ENCODE measurements around the gene SCN9A.

SCN9A gene

DNA sequence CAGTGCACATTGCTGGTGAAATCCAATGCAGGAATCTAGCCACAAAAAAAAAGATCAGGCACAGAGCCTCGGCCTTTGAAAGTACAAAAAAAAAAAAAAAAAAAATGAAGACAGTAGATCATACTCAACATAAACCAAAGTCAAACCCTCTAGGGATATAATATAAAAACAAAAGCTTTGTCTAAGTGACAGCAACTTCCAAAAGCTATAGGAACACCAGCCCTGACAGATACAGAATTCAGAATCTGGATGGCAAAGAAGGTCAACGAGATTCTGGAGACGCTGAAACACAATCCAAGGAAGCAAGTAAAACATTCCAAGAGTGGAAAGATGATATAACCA is 194.0 kb downstream of the SCN9A start:
- DNase-seq (ENCODE audit: low read depth in 2 of 3, low spot score in 2 of 3) = no peak

DNA sequence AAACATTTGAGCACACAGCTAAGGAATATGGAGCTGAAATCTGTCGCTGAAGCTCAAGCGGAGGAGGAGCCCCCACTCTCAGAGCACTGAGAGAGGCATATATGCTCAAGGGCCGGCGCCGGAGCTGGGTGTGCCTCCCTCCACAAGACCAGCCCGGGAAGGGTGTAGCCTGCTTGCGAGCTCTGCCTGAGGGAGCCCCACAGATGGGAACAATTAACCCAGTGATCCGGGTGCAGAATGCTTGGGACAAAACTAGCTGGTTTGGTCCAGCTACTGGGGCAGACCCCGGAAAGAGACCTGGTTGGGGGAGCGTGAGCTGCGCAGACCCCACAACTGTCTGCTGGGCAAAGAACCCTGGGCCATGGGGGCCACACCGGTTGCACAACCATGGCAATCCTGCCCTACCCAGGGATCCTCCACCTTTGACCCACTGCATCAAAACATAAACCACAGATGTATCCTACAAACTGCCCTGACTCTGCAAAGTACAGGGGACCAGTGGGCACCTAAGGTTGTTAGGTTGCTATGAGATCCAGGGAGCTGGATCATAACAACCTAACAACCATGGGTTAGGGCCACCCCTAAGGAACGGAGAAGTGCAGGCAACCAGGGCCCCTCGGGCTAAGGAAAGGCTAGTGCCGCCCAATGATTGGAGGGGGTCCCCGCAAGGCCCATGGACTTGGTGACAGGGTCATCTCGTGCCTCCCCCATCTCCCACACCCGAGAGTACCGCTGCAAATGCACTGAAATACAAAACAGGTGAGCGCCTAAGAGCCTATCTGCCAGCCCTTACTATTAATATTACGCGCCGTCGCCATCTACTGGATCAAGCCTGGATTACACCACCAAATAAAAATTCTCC is 194.6 kb downstream of the SCN9A start:
- DNase-seq (ENCODE audit: low read depth in 2 of 3, low spot score in 2 of 3) = no peak

DNA sequence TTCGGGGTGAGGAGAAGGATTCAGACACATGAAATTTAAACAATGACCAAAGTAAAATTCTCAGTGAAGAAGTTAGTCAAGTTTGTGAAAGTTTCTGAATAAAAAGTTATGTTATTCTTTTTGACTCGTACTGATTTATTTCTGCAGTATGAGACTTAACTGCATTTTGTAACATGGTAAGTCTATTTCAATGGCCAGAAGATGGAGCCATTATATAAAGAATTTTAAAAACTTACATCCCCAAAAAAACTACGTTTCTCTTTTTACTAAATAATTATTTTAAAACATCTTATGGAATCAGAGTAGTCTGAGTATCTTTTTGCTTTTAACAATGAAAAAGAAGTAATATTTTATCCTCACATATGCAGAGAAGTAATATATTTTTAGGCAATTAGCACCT is 196.5 kb downstream of the SCN9A start:
- DNase-seq (ENCODE audit: low read depth in 2 of 3, low spot score in 2 of 3) = no peak

DNA sequence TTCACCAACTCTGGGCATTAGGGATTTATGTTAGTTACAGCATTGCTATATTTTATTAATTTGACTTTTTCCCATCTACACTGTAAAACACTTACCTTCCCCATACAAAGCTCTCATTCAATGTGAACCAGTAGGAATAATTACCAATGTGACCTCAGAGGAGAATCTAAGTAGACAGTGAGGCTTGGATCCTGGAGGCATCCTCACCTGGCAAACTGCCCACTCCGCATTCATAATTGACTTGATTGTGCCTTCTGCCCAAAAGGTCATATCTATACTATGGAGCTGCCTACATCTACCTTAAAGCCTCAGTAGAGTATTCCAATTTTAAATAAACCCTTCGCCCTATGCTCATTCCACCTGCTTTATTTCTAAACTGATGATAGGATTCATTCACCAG is 202.5 kb downstream of the SCN9A start:
- DNase-seq (ENCODE audit: low read depth in 2 of 3, low spot score in 2 of 3) = no peak

DNA sequence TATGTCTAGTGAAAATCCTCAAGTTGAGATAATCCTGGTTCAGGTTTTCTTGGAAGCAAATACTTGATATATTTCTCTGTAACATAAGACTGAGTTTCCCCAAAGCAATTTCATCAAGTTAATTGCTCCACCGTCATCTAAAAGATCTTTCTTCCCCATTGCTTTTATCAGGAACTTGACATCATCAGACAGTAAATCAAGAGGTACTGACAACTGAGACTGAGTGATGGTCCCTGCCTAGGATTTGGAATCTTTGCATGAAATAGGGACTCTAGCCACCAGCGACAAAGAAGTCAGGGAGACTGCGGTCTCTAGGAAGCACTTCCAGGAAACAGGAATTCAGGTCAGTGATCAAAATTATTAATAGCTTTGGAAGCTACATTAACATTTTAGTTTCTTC is 204.5 kb downstream of the SCN9A start:
- DNase-seq (ENCODE audit: low read depth in 2 of 3, low spot score in 2 of 3) = no peak

DNA sequence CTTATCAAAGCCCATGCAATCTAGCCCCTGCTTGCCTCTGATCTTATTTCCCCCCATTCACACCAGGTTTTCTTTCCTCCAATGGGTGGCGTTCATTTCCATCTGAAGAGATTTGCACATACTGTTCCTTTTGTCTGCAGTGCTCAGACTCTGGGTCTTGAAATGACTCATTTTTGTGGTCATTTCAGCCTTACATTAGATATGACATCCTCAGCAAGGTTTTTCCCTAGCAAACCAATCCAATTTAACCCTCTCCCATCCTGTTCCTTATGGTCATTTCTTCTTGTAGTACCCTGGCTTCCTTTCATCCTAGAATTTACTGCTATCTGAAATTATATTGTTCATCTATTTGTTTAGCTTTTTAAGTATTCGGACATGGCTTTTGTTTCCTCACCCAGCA is 205.4 kb downstream of the SCN9A start:
- no peak for DNase-seq (ENCODE audit: low read depth in 2 of 3, low spot score in 2 of 3)

DNA sequence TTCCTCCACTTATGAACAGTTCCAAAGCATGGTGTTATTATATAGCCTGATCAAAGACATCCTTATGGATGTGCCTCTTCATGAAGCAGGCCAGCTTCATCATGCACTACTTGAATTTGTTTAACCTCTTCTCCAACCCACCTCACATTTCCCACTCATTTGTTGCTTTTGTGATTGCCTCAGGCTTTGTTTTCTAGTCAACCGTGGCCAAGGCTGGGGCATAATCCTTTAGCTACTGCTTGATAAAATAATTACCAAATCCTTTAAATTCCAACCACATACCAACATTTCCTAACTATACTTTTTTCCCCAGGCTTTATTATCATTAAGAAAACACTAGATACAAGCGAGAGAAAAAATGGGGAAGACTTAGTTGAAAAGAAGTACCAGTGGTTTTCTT is 208.3 kb downstream of the SCN9A start:
- DNase-seq (ENCODE audit: low read depth in 2 of 3, low spot score in 2 of 3) = no peak

DNA sequence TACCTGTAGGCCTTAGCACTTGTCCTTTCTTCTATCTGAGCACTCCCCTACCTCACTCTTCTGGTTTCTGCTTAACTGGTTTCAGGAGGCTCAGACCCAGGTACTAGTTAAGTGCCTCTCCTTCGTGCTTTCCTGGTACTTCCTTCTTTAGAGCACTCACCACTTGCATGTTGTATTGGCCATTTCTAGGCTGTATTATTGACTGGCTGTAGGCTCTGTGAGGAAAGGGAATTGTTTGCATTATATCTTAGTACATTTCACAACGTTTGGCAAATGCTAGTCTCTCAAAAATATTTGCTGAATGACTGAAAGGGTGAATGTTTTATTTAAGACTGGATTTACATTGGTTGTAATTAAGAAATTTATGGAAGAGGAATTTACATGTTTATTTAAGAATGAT is 212.0 kb downstream of the SCN9A start:
- no peak for DNase-seq (ENCODE audit: low read depth in 2 of 3, low spot score in 2 of 3)

DNA sequence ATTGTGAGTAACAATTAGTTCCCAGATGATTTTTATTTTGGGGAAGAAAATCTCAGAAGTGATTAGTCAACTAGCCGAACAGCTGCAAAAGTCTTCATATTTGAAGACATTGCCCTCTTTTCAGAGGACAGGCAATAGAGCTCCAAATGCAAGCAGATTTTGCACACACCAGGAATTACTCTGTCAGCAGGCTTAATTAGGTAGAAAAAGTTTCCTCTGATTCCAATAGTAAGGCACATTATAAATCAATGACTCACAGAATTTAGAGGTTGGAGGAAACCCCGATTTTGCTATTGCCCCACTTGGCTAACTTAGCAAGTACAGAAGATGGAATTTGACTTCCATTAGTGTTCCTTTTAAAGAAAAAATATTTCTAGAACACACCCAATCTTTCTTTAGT is 217.2 kb downstream of the SCN9A start:
- no peak for DNase-seq (ENCODE audit: low read depth in 2 of 3, low spot score in 2 of 3)

DNA sequence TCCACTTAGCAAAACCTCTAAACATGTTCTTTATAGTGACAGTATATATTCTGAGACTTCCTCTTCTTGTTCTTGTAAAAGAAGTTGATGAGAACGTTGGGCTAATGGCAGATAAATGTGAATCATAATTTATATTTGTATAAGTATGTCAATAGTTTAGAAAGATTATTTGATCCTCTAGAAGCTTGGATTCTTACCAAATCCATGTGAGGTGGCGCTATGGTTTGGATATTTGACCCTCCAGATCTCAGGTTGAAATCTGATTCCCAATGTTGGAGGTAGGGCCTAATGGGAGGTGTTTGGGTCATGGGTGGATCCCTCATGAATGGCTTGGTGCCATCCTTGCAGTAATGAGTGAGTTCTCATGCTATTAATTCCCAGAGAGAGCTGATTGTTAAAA is 218.2 kb downstream of the SCN9A start:
- no peak for DNase-seq (ENCODE audit: low read depth in 2 of 3, low spot score in 2 of 3)

DNA sequence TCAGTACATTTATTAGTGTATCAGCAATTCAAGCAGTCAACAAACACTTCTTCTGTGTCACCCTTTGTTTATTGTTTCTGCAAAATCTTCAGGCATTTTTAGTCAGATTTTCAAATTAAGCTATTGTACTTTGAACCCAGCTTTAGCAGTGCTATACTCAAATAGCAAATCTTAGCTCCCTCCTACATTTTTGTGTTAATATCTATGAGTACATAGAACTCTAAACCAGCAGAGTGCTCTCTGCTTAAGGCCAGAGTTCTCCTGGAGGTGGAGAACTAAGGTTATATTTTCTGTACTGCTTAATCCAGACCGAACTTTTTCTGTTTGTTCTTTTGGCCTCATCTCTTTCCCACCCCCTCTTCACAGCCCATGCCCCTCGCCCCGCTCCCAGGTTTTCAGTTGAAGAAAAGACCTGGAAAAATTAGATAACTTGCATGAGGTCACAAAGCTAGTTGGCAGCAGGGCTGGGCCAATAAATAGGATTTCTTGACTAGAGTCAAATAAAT is 218.7 kb downstream of the SCN9A start:
- DNase-seq (ENCODE audit: low read depth in 2 of 3, low spot score in 2 of 3) = no peak

DNA sequence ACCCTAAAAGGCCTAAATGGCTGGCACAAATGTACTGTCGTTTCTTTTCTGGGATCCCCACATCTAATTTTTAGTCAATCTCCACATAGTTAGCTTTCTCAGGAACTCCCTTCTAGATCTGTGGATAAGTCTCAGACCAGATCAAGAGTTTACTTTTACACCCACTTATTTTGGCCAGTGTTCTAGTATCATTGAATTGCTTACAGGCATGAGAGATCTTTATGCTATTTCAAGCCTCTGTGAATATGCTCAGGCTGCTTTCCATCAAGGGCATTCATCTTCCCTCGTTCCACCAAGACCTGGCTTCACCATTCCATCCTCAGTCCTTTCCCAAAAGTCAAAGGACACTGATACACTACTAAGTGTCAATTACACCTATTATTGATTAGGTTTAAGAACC is 220.2 kb downstream of the SCN9A start:
- no peak for DNase-seq (ENCODE audit: low read depth in 2 of 3, low spot score in 2 of 3)

DNA sequence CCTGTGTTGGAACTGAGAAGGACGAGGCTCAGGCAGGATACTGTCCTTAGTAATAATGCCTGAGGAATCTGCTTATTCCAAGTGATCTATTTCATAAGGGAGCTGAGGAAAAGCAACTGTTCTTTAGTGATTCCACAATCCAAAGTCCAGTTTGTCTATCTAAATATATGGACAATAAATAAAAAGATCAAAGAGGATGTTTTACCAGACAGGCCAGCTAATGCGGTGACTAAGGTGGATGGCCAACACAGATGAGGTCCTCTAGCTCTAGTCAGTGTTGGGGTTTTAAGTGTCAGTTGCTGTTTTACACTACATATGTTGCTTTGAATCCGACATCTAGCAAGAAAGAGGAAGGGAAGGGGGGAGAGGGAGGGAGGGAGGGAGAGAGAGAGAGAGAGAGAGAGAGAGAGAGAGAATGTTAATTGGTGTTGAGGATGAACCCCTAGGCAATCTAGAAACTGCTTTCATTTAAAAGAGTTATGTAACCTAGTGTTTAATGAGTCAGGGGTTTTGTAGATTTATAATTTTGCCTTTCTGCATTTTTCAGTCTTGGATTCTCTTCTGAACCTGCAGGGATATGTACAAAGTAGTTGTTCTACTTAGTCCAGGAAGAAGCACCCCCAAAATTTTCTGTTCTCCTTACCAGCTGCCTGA is 220.9 kb downstream of the SCN9A start:
- no peak for DNase-seq (ENCODE audit: low read depth in 2 of 3, low spot score in 2 of 3)

DNA sequence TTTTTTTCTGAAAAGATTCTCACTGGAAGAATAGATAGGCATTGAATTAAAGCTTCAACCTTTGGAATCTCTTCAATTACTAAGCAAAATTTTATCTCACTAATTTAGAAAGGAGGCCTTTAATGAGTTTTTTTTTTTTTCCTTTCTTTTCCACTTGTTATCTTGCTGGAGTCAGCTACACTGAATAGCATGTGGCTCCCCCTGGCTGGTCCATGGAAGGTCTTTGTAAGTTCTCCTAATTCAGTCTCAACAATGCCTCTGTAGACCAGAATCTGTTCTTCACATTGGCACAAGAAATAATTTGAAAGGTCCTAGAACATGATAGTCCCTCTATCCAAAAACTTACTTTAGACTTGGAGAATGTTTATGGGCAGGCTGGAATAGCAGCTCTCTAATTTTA is 223.7 kb downstream of the SCN9A start:
- no peak for DNase-seq (ENCODE audit: low read depth in 2 of 3, low spot score in 2 of 3)

DNA sequence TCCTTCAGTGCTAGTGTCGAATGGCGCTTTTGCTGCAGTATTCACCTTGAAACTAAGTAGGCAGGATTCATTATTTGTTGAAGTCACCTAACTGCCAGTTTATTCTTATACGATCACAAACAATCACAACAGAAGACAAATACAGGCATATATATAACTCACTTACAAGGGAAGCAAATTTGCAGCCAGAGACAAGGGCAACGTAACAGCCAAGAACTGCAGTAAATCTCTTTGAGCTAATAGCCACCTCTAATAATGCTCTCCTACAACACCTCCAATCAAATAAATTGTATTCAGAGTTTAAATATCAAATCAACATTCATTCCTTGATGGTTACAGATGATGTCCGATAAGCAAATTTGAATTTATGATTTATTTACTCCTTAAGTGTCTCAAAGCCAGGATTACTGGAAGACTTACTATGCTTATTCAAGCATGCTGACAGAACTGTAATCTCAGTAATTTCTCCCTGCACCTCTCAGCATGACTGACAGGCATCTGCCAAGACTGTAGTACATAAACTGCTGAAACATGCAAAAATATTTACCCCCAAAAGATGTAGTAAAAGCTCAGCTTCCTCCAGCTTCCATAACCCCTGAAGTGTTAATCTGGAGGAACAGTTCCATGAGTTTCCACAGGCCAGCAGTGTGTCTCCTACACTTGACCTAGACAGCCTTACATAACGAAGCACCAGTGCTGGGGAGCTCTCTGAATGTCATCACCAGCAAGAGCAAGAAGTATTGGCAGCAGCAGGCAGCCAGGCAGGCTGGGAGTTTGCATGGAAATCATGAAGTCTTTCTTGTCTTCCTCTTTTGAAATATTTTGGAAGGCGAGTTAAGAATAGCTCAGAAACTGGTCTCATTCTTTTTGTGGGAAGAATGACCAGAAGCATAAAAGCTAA is 227.0 kb downstream of the SCN9A start:
- DNase-seq (ENCODE audit: low read depth in 2 of 3, low spot score in 2 of 3) = no peak

DNA sequence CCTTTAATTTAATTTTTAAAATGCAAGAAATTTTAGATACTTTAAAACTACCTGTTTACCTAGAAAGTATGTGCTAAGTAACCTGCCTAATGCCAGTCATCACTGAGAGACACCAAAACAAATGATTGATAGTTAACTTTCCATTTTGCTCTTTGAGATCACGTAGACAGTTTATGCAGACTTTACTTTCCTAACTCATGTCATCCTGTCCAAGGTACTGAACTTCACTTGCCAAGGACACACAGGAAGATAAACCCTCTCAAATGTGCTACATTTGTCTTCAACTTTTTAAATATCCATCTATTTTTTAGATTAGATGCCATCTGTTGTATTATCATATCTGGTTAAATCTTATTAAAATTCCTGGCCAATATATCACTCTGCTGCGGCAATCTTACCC is 227.9 kb downstream of the SCN9A start:
- no peak for DNase-seq (ENCODE audit: low read depth in 2 of 3, low spot score in 2 of 3)
